Lower leg skin (tissue), 3 donors: ENCODE results near the gene GRIN1.
"Not testable (repeated sequence)": the region's sequence is repeated elsewhere in the genome, so short reads cannot be mapped to it uniquely, and the experiment has no call there.

Experiments
- POLR2A ChIP-seq, 2 donors: fragments of 450-650 bp; IDR thresholded peaks; one replicate each; pipeline ENCODE4 v1.6.1; 2016 to 2017; ENCODE audit warnings: antibody characterized with exemption in 2 of 2, mild to moderate bottlenecking in 1 of 2, moderate library complexity in 1 of 2
- TF ChIP-seq, protein P1 (sequence below), 3 donors: fragments of 450-650 bp; IDR thresholded peaks; one replicate each; pipeline ENCODE4 v1.5.1; 2016; ENCODE audit warnings: antibody characterized with exemption in 3 of 3, mild to moderate bottlenecking in 3 of 3, moderate library complexity in 2 of 3

DNA sequence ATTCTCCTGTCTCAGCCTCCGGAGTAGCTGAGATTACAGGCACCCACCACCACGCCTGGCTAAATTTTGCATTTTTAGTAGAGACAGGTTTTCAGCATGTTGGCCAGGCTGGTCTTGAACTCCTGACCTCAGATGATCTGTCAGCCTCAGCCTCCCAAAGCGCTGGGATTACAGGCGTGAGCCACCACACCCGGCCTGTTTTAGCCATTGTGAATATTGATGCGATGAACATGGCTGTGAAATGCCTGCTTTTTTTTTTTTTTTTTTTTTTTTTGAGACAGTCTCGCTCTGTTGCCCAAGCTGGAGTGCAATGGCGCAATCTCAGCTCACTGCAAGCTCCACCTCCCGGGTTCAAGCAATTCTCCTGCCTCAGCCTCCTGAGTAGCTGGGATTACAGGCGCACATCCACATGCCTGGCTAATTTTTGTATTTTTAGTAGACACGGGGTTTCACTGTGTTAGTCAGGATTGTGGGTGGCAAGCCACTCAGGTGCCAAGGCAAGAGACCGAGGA lies 20.8 kb upstream of the GRIN1 start:
- TF ChIP-seq, protein P1, sequence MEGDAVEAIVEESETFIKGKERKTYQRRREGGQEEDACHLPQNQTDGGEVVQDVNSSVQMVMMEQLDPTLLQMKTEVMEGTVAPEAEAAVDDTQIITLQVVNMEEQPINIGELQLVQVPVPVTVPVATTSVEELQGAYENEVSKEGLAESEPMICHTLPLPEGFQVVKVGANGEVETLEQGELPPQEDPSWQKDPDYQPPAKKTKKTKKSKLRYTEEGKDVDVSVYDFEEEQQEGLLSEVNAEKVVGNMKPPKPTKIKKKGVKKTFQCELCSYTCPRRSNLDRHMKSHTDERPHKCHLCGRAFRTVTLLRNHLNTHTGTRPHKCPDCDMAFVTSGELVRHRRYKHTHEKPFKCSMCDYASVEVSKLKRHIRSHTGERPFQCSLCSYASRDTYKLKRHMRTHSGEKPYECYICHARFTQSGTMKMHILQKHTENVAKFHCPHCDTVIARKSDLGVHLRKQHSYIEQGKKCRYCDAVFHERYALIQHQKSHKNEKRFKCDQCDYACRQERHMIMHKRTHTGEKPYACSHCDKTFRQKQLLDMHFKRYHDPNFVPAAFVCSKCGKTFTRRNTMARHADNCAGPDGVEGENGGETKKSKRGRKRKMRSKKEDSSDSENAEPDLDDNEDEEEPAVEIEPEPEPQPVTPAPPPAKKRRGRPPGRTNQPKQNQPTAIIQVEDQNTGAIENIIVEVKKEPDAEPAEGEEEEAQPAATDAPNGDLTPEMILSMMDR (IDR thresholded peaks at IDR 0.05), result not testable (repeated sequence)
- not testable (repeated sequence) for TF ChIP-seq POLR2A (IDR thresholded peaks at IDR 0.05)
